A549 (cell line): ENCODE data around the gene NKAIN2. TPM values are rescaled to one million over a fixed set of nuclear protein-coding genes. Genes with fewer than 3 reads are reported as not detected.

Experiments used
- ATAC-seq, 2 experiments: fragments of 200-7000 bp in 1 of 2; fragments of >200 bp in 1 of 2; cut with Nextera tagmentation in 1 of 2; cut with Tn5 transposase in 1 of 2; 3 replicates each; pipeline versions ENCODE4 v1.8.0 to v1.9.1; 2018 to 2020; ENCODE audit warnings: mild to moderate bottlenecking in 1 of 2, moderate library complexity in 1 of 2
- CTCF ChIA-PET: fragments of 300-600 bp; sonication (Branson Sonifier 250); formaldehyde crosslinking; extraction: SDS; loops from one replicate; lab custom pipeline; 2021; ENCODE audit warnings: antibody characterized with exemption, inconsistent platforms; lab: Yijun Ruan, JAX
- POLR2A ChIA-PET: fragments of 350-600 bp; formaldehyde crosslinking; extraction: SDS; loops from one replicate; lab custom pipeline; 2021; ENCODE audit warnings: antibody characterized with exemption, inconsistent platforms; lab: Yijun Ruan, JAX
- DNase-seq, 2 experiments: peaks; one replicate each; pipeline versions ENCODE4 v3.0.0 to v3.0.0-alpha.2; 2011 to 2016; ENCODE audit warnings: low read depth in 1 of 2, low spot score in 1 of 2
- FAIRE-seq: peaks from 2 replicates; lab custom pipeline; 2011; peaks lifted over from hg19 to GRCh38; lab: Jason Lieb, UNC
- H3K27ac ChIP-seq, 2 experiments: fragments of >200 bp; sonication (Bioruptor Twin); formaldehyde crosslinking; 3 replicates each; pipeline ENCODE4 v1.5.1; 2016 to 2017
- H3K4me1 ChIP-seq: fragments of >200 bp; sonication (Bioruptor Twin); formaldehyde crosslinking; 3 replicates; pipeline ENCODE4 v1.6.1; 2016
- H3K4me2 ChIP-seq: fragments of >200 bp; sonication (Bioruptor Twin); formaldehyde crosslinking; 3 replicates; pipeline ENCODE4 v1.6.1; 2016
- H3K4me3 ChIP-seq: fragments of >200 bp; sonication (Bioruptor Twin); formaldehyde crosslinking; 3 replicates; pipeline ENCODE4 v1.5.1; 2016
- H3K9me3 ChIP-seq: fragments of >200 bp; sonication (Bioruptor Twin); formaldehyde crosslinking; 3 replicates; pipeline ENCODE4 v1.6.1; 2016
- ATOH8 ChIP-seq: fragments of 250-450 bp; sonication (Bioruptor Pico); IDR thresholded peaks from 2 replicates; pipeline ENCODE4 v1.5.0; 2020; ENCODE audit warnings: low read depth, mild to moderate bottlenecking, moderate library complexity
- BHLHE40 ChIP-seq: IDR thresholded peaks from 2 replicates; pipeline ENCODE4 v1.6.1; 2012; ENCODE audit warnings: low read depth, low read length, inconsistent platforms
- EHF ChIP-seq: fragments of 250-450 bp; sonication (Bioruptor Pico); IDR thresholded peaks from 2 replicates; pipeline ENCODE4 v1.5.0; 2020; ENCODE audit warnings: mild to moderate bottlenecking
- FOXS1 ChIP-seq: fragments of 250-450 bp; sonication (Bioruptor Pico); IDR thresholded peaks from 2 replicates; pipeline ENCODE4 v1.5.0; 2020; ENCODE audit warnings: mild to moderate bottlenecking, moderate library complexity
- GATA3 ChIP-seq: IDR thresholded peaks from 2 replicates; pipeline ENCODE4 v1.6.1; 2012; ENCODE audit warnings: borderline replicate concordance
- HEYL ChIP-seq: fragments of 250-450 bp; sonication (Bioruptor Pico); IDR thresholded peaks from 2 replicates; pipeline ENCODE4 v1.8.0; 2021; ENCODE audit warnings: mild to moderate bottlenecking, moderate library complexity
- JUNB ChIP-seq: fragments of >200 bp; sonication (Bioruptor Twin); formaldehyde crosslinking; IDR thresholded peaks from 2 replicates; pipeline ENCODE4 v1.6.1; 2016
- MAZ ChIP-seq: fragments of 150-350 bp; IDR thresholded peaks from 2 replicates; pipeline ENCODE4 v1.6.1; 2014; ENCODE audit warnings: antibody characterized with exemption, low read depth, low read length, borderline replicate concordance
- RARB ChIP-seq: fragments of 250-450 bp; sonication (Bioruptor Pico); IDR thresholded peaks from 2 replicates; pipeline ENCODE4 v1.8.0; 2021; ENCODE audit warnings: mild to moderate bottlenecking, moderate library complexity
- REST ChIP-seq: fragments of 200-600 bp; sonication (generic); IDR thresholded peaks from 2 replicates; pipeline ENCODE4 v1.6.1; 2016; ENCODE audit warnings: antibody characterized with exemption, mild to moderate bottlenecking, moderate library complexity
- SREBF2 ChIP-seq: fragments of 450-650 bp; IDR thresholded peaks from 2 replicates; pipeline ENCODE4 v1.6.1; 2014; ENCODE audit warnings: mild to moderate bottlenecking, moderate library complexity
- TFCP2L1 ChIP-seq: fragments of 250-450 bp; sonication (Bioruptor Pico); IDR thresholded peaks from 2 replicates; pipeline ENCODE4 v1.5.0; 2021; ENCODE audit warnings: mild to moderate bottlenecking
- TP53 ChIP-seq: fragments of 250-450 bp; sonication (Bioruptor Pico); IDR thresholded peaks from 2 replicates; pipeline ENCODE4 v1.5.0; 2021; ENCODE audit warnings: mild to moderate bottlenecking, moderate library complexity
- ZC3H11A ChIP-seq: fragments of 450-650 bp; IDR thresholded peaks from 2 replicates; pipeline ENCODE4 v1.6.1; 2014; ENCODE audit warnings: antibody characterized with exemption, mild to moderate bottlenecking
- ZNF302 ChIP-seq: fragments of 250-450 bp; sonication (Bioruptor Pico); IDR thresholded peaks from 2 replicates; pipeline ENCODE4 v1.9.0; 2021; ENCODE audit warnings: inconsistent platforms, mild to moderate bottlenecking, moderate library complexity
- ZSCAN20 ChIP-seq: fragments of 250-450 bp; sonication (Bioruptor Pico); IDR thresholded peaks from 2 replicates; pipeline ENCODE4 v1.8.0; 2022; ENCODE audit warnings: mild to moderate bottlenecking, moderate library complexity
- WGBS: methylation state at CpG from one replicate; pipeline ENCODE4 v1.1.6; 2017; ENCODE audit errors: missing lambda C conversion rate; 5-methylcytosine and 5-hydroxymethylcytosine counted together
- polyA plus RNA-seq, 4 experiments: library from polyadenylated mRNA; depleted of rRNA in 3 of 4; stranded (reverse); fragments of >200 nt; fragmentation: RNase III in 1 of 4; extraction: RNeasy Plus Mini Kit Qiagen cat#74134 plus additional on column Dnase treatment in 1 of 4; gene quantifications; 2 replicates in 3 of 4; 3 replicates in 1 of 4; pipeline ENCODE4 v1.2.3, GENCODE V29; 2011 to 2017
- TF ChIP-seq, protein P1 (sequence below): fragments of 150-350 bp; IDR thresholded peaks from 2 replicates; pipeline ENCODE4 v1.6.1; 2014; ENCODE audit warnings: low read depth, mild to moderate bottlenecking, low read length
- TF ChIP-seq, protein P2 (sequence below): IDR thresholded peaks from 2 replicates; pipeline ENCODE4 v1.6.1; 2012

NKAIN2 gene
- polyA plus RNA-seq, 2 of the 4 experiments (the other 2 are of a cell fraction) = not detected

DNA sequence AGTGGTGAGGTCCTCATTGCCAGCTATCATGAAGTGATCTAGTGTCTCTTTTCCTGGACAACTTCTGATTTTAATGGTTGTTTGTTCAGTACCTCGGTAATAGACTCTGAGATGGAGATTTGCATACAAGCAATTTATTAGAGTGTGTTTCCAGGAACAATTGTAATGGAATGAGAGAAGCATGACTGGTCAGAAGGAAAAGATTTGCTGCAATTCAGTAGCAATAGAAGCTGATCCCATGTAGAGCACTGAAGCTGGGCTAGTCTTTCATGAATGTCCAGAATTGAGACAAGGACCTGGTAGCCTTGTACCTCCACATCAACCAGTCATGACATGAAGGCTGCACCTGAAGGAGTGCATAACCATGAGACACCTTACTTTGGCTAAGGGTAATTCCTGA lies 526.5 kb downstream of the NKAIN2 start:
- TF ChIP-seq TP53 (CRISPR knock-in tag) (no peak), EHF (CRISPR knock-in tag) (no peak), SREBF2 (no peak), GATA3 (no peak), TFCP2L1 (CRISPR knock-in tag) (no peak), ZC3H11A (no peak), ZSCAN20 (no peak)
- TF ChIP-seq, protein P1, sequence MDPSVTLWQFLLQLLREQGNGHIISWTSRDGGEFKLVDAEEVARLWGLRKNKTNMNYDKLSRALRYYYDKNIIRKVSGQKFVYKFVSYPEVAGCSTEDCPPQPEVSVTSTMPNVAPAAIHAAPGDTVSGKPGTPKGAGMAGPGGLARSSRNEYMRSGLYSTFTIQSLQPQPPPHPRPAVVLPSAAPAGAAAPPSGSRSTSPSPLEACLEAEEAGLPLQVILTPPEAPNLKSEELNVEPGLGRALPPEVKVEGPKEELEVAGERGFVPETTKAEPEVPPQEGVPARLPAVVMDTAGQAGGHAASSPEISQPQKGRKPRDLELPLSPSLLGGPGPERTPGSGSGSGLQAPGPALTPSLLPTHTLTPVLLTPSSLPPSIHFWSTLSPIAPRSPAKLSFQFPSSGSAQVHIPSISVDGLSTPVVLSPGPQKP = no peak
- ATAC-seq (no peak), DNase-seq (no peak), FAIRE-seq (no peak)
- no peaks in the 10 kb centered on the region for H3K4me1 ChIP-seq
- no peak overlapping the region for H3K4me3 ChIP-seq
- H3K9me3 ChIP-seq = no peaks in the 10 kb centered on the region
- POLR2A ChIA-PET = no interaction called here
- no peak overlapping the region for H3K27ac ChIP-seq
- WGBS = 0% methylated on average over 1 of the region's 1 CpG
- CTCF ChIA-PET = no interaction called here
- H3K4me2 ChIP-seq = no peak overlapping the region

GRCh38 chr6:124334359-124334758 lies 530.7 kb downstream of the NKAIN2 start:
- ChIA-PET CTCF (no interaction called here), POLR2A (no interaction called here)
- Histone ChIP-seq H3K4me2 (no peak overlapping the region), H3K4me3 (no peak overlapping the region), H3K4me1 (no peaks in the 10 kb centered on the region), H3K9me3 (no peaks in the 10 kb centered on the region), H3K27ac (no peak overlapping the region)
- TF ChIP-seq MAZ = no peak
- no peak for TF ChIP-seq BHLHE40
- no peak for TF ChIP-seq RARB (CRISPR knock-in tag)
- TF ChIP-seq ZNF302 (CRISPR knock-in tag) = no peak
- TF ChIP-seq EHF (CRISPR knock-in tag) = no peak
- no peak for TF ChIP-seq SREBF2
- TF ChIP-seq REST = no peak
- TF ChIP-seq, protein P2, sequence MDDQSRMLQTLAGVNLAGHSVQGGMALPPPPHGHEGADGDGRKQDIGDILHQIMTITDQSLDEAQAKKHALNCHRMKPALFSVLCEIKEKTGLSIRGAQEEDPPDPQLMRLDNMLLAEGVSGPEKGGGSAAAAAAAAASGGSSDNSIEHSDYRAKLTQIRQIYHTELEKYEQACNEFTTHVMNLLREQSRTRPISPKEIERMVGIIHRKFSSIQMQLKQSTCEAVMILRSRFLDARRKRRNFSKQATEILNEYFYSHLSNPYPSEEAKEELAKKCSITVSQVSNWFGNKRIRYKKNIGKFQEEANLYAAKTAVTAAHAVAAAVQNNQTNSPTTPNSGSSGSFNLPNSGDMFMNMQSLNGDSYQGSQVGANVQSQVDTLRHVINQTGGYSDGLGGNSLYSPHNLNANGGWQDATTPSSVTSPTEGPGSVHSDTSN = no peak
- TF ChIP-seq HEYL (CRISPR knock-in tag) = no peak
- TF ChIP-seq ZC3H11A = no peak
- TF ChIP-seq JUNB = no peak
- TF ChIP-seq FOXS1 (CRISPR knock-in tag) = no peak
- TF ChIP-seq ATOH8 = no peak
- DNase-seq (no peak), FAIRE-seq (no peak), ATAC-seq (no peak)
- WGBS = 12% methylated on average over 4 of the region's 4 CpGs
